H1 (cell line): Measurements from ENCODE around the gene TRAIP. TPM values are rescaled to one million over a fixed set of nuclear protein-coding genes. Genes with fewer than 3 reads are reported as not detected.

Experiments used
- CTCF ChIA-PET: fragments of 300-600 bp; sonication (Branson Sonifier 250); formaldehyde crosslinking; loops from one replicate; lab custom pipeline; 2021; ENCODE audit not compliant: partially characterized antibody; lab: Charles Lee
- POLR2A ChIA-PET: fragments of 300-600 bp; sonication (Branson Sonifier 250); formaldehyde crosslinking; loops from one replicate; lab custom pipeline; 2021; ENCODE audit warnings: inconsistent platforms; ENCODE audit not compliant: partially characterized antibody; lab: Charles Lee
- DNase-seq, 2 experiments: peaks; one replicate each; pipeline versions ENCODE4 v3.0.0 to v3.0.0-alpha.2; 2010 to 2022; ENCODE audit warnings: low spot score in 2 of 2, low read depth in 1 of 2, mixed read lengths in 1 of 2
- FAIRE-seq: peaks from 2 replicates; lab custom pipeline; 2011; peaks lifted over from hg19 to GRCh38; lab: Jason Lieb, UNC
- H2AFZ ChIP-seq: 2 replicates; pipeline ENCODE4 v1.8.1; 2012; ENCODE audit warnings: low read length, inconsistent platforms
- H2AK5ac ChIP-seq: 2 replicates; pipeline ENCODE4 v1.6.1; 2013; ENCODE audit warnings: low read depth, low read length
- H2BK120ac ChIP-seq: replicated peaks from 2 replicates; pipeline ENCODE3; 2013; ENCODE audit warnings: low read depth, low read length, inconsistent platforms
- H2BK12ac ChIP-seq: 2 replicates; pipeline ENCODE4 v1.6.1; 2013; ENCODE audit warnings: low read depth, low read length
- H2BK15ac ChIP-seq: 2 replicates; pipeline ENCODE4 v1.6.1; 2013; ENCODE audit warnings: low read length
- H2BK20ac ChIP-seq: 2 replicates; pipeline ENCODE4 v1.6.1; 2013; ENCODE audit warnings: low read length
- H2BK5ac ChIP-seq: 2 replicates; pipeline ENCODE4 v1.6.1; 2013; ENCODE audit warnings: low read depth, low read length
- H3K14ac ChIP-seq: 2 replicates; pipeline ENCODE4 v1.6.1; 2013; ENCODE audit warnings: inconsistent platforms; ENCODE audit not compliant: insufficient read length
- H3K18ac ChIP-seq: 2 replicates; pipeline ENCODE4 v1.6.1; 2013; ENCODE audit warnings: low read length; ENCODE audit errors: extremely low read depth
- H3K23ac ChIP-seq: 2 replicates; pipeline ENCODE4 v1.6.1; 2013; ENCODE audit warnings: inconsistent platforms; ENCODE audit not compliant: insufficient read length
- H3K23me2 ChIP-seq: 2 replicates; pipeline ENCODE4 v1.6.1; 2013; ENCODE audit warnings: low read depth, low read length
- H3K27ac ChIP-seq: 2 replicates; pipeline ENCODE4 v1.6.1; 2011; ENCODE audit warnings: low read depth, low read length, inconsistent platforms
- H3K27me3 ChIP-seq, 4 experiments: replicated peaks in 1 of 4; 1 replicate in 1 of 4; 2 replicates in 3 of 4; pipeline versions ENCODE4 v1.6.1 to v1.8.1; 2011 to 2013; ENCODE audit warnings: low read length in 3 of 4, mild to moderate bottlenecking in 3 of 4, inconsistent platforms in 2 of 4, mixed read lengths in 2 of 4, moderate library complexity in 1 of 4; ENCODE audit not compliant: control insufficient read depth in 3 of 4, insufficient read depth in 3 of 4; ENCODE audit errors: extremely low read depth in 1 of 4
- H3K36me3 ChIP-seq, 4 experiments: 2 replicates each; pipeline versions ENCODE4 v1.6.1 to v1.8.1; 2011 to 2013; ENCODE audit warnings: mild to moderate bottlenecking in 4 of 4, low read length in 3 of 4, moderate library complexity in 2 of 4, control low read depth in 1 of 4, inconsistent platforms in 1 of 4; ENCODE audit not compliant: insufficient read depth in 4 of 4, control insufficient read depth in 2 of 4
- H3K4ac ChIP-seq: replicated peaks from 2 replicates; pipeline ENCODE3; 2013; ENCODE audit warnings: low read length, low read depth, mixed read lengths, inconsistent platforms; ENCODE audit not compliant: insufficient read length
- H3K4me1 ChIP-seq, 4 experiments: replicated peaks in 1 of 4; 1 replicate in 1 of 4; 2 replicates in 3 of 4; pipeline versions ENCODE4 v1.6.1 to v1.8.1; 2011 to 2013; ENCODE audit warnings: low read length in 3 of 4, inconsistent platforms in 2 of 4, mixed read lengths in 1 of 4; ENCODE audit not compliant: insufficient read depth in 4 of 4, control insufficient read depth in 3 of 4
- H3K4me2 ChIP-seq, 2 experiments: 2 replicates each; pipeline versions ENCODE4 v1.6.1 to v1.8.1; 2011 to 2013; ENCODE audit warnings: low read depth in 2 of 2, low read length in 2 of 2, control low read depth in 1 of 2, inconsistent platforms in 1 of 2, mild to moderate bottlenecking in 1 of 2; ENCODE audit not compliant: insufficient read depth in 1 of 2
- H3K4me3 ChIP-seq, 4 experiments: fragments of 200-600, 300-600 bp in 1 of 4; sonication (generic), shearing (Covaris generic), sonication (Bioruptor Twin) in 1 of 4; 2 replicates each; pipeline versions ENCODE4 v1.5.1 to v1.8.1; 2011 to 2016; ENCODE audit warnings: low read length in 4 of 4, low read depth in 3 of 4, control low read depth in 2 of 4, inconsistent platforms in 2 of 4, mild to moderate bottlenecking in 2 of 4, mixed read lengths in 1 of 4, moderate library complexity in 1 of 4; ENCODE audit not compliant: insufficient read depth in 2 of 4; ENCODE audit errors: extremely low read depth in 1 of 4
- H3K56ac ChIP-seq: replicated peaks from 2 replicates; pipeline ENCODE3; 2013; ENCODE audit warnings: low read depth, mild to moderate bottlenecking, mixed read lengths, low read length, inconsistent platforms; ENCODE audit not compliant: insufficient read length
- H3K79me1 ChIP-seq: 2 replicates; pipeline ENCODE4 v1.6.1; 2013; ENCODE audit warnings: low read depth, low read length, control low read depth
- H3K79me2 ChIP-seq, 2 experiments: 2 replicates each; pipeline versions ENCODE4 v1.6.1 to v1.8.1; 2012 to 2013; ENCODE audit warnings: low read length in 2 of 2, mild to moderate bottlenecking in 2 of 2, inconsistent platforms in 1 of 2; ENCODE audit not compliant: insufficient read depth in 2 of 2, control insufficient read depth in 1 of 2
- H3K9ac ChIP-seq, 4 experiments: replicated peaks in 1 of 4; 1 replicate in 1 of 4; 2 replicates in 3 of 4; pipeline versions ENCODE4 v1.6.1 to v1.8.1; 2011 to 2013; ENCODE audit warnings: low read depth in 3 of 4, low read length in 3 of 4, control low read depth in 2 of 4, mild to moderate bottlenecking in 2 of 4, moderate library complexity in 2 of 4, inconsistent platforms in 1 of 4; ENCODE audit errors: extremely low read depth in 1 of 4
- H3K9me3 ChIP-seq, 2 experiments: 2 replicates each; pipeline versions ENCODE4 v1.6.1 to v1.8.1; 2012 to 2013; ENCODE audit warnings: mild to moderate bottlenecking in 2 of 2, moderate library complexity in 2 of 2, control low read depth in 1 of 2, inconsistent platforms in 1 of 2, low read depth in 1 of 2, low read length in 1 of 2, mixed read lengths in 1 of 2; ENCODE audit not compliant: insufficient read depth in 2 of 2
- H4K20me1 ChIP-seq, 2 experiments: replicated peaks in 1 of 2; 2 replicates each; pipeline versions ENCODE3 to v1.8.1; 2011 to 2013; ENCODE audit warnings: inconsistent platforms in 2 of 2, low read length in 2 of 2, mild to moderate bottlenecking in 1 of 2; ENCODE audit not compliant: insufficient read depth in 2 of 2, control insufficient read depth in 1 of 2
- H4K5ac ChIP-seq: 2 replicates; pipeline ENCODE4 v1.6.1; 2013; ENCODE audit warnings: low read length, low read depth, mixed read lengths, inconsistent platforms; ENCODE audit not compliant: insufficient read length
- H4K8ac ChIP-seq: 2 replicates; pipeline ENCODE4 v1.8.0; 2013; ENCODE audit warnings: mild to moderate bottlenecking, moderate library complexity, low read length, inconsistent platforms; ENCODE audit not compliant: insufficient read depth; ENCODE audit errors: extremely low read depth
- H4K91ac ChIP-seq: replicated peaks from 2 replicates; pipeline ENCODE3; 2013; ENCODE audit warnings: low read length, mixed read lengths, inconsistent platforms; ENCODE audit not compliant: insufficient read length
- RBBP5 ChIP-seq: IDR thresholded peaks from 2 replicates; pipeline ENCODE4 v1.7.1; 2012; ENCODE audit warnings: low read depth, mild to moderate bottlenecking, inconsistent platforms, low read length, moderate library complexity, borderline replicate concordance
- SUZ12 ChIP-seq: fragments of 200-600 bp; sonication (generic); IDR thresholded peaks from 2 replicates; pipeline ENCODE4 v1.6.1; 2012; ENCODE audit warnings: mild to moderate bottlenecking, inconsistent platforms, low read length, moderate library complexity, mixed read lengths
- WGBS, 2 experiments: shearing (Covaris generic) in 1 of 2; methylation state at CpG; one replicate each; pipeline versions ENCODE4 v1.1.6 to v1.1.7; 2013 to 2015; ENCODE audit warnings: low lambda C conversion rate in 2 of 2, mixed read lengths in 2 of 2, inconsistent platforms in 1 of 2, low coverage in 1 of 2, missing lambda C conversion rate in 1 of 2; ENCODE audit not compliant: insufficient replicate concordance in 2 of 2, insufficient coverage in 1 of 2, insufficient read length in 1 of 2; ENCODE audit errors: extremely low coverage in 1 of 2, missing lambda C conversion rate in 1 of 2; 5-methylcytosine and 5-hydroxymethylcytosine counted together
- polyA plus RNA-seq, 7 experiments: library from polyadenylated mRNA; depleted of rRNA in 3 of 7; stranded (reverse) in 5 of 7; unstranded in 2 of 7; fragments of >200 nt in 5 of 7; fragments of 200-250 nt in 2 of 7; gene quantifications; 1 replicate in 5 of 7; 2 replicates in 1 of 7; 4 replicates in 1 of 7; pipeline versions ENCODE4 v1.2.1 to v1.2.3, GENCODE V29; 2011 to 2013; ENCODE audit warnings: missing spikeins in 2 of 7, mixed read lengths in 2 of 7
- total RNA-seq: library from RNA; stranded (reverse); fragmentation: NEBNext Ultra II Directional; extraction: Animal tissue kit (Norgen Biotek cat#: 25700); gene quantifications from 2 replicates; pipeline ENCODE4 v1.2.1, GENCODE V29; 2021

The TRAIP gene
- total and polyA plus RNA-seq, 2 of the 8 experiments (the other 6 are each of a cell fraction or from before 2014, with no cell fraction given) = 27.7 to 28.1 TPM

DNA sequence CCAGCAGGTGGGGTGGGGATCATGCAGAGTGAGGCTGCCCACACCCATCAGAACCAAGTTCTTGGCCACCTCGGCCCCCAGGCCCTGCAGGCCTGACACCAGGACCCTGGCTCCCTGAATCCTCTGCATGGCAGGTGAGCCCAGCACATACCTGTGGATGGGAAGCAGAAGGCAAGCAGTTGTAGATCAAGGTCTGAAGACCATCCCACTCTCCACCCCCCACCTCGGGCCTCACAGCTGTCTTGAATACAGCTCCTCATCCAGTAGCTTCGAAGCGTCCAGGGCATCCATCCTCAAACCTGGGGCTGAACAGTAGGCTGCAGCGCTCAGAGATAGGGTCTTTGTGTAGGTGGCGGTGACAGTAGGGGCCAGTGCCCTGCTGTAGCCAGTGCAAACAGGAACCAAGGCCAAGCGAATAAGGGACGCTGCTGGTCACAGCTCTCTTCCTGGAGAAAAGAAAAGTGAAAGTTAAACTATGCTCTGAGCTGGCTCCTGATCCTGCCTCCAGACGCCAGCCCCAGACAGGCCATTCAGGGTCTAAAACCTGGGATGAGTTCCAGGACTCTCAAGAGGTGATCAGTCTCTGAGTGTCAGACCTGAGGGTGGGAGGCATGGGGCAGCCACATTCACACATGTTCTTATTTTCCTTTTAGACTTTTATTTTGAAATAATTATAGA is 42.7 kb downstream of the TRAIP start, which contains the start of gene UBA7:
UBA7 (minus strand) TSS at position 457 of the 678 bp plus-strand sequence; CDS start at position 291, 166 bp downstream.
- no peak within 1 kb of the TSS for H3K4me2 ChIP-seq

More for the DNA sequence above, 42.7 kb downstream of the TRAIP start, which contains the start of gene UBA7:
- H3K23me2 ChIP-seq = no peaks in the 10 kb centered on the region
- TF ChIP-seq SUZ12 (no peak), RBBP5 (no peak)
- H3K9me3 ChIP-seq = no peaks in the 10 kb centered on the region
- 0 out of 2 replicates have a peak within 1 kb of the TSS, but pooled peaks have one; percentile 0 for H2AFZ ChIP-seq
- no peak within 1 kb of the TSS for H2BK15ac ChIP-seq
- H2BK12ac ChIP-seq = 0 out of 2 replicates have a peak within 1 kb of the TSS, but pooled peaks have one; percentile 39
- H3K4ac ChIP-seq = no peak within 1 kb of the TSS
- no peak within 1 kb of the TSS for H2BK120ac ChIP-seq
- H2BK20ac ChIP-seq = no peak within 1 kb of the TSS
- DNase-seq (no peak), FAIRE-seq (no peak)
- ChIA-PET CTCF (interaction anchor here (0.9 to 17.0 kb wide), 6 partner anchors 7 to 112 kb away, joined by 3 to 266 read pairs (median 10); partner anchors contain the start of gene INKA1), POLR2A (no interaction called here)
- H4K5ac ChIP-seq = no peak within 1 kb of the TSS
- H2AK5ac ChIP-seq = no peak within 1 kb of the TSS
- no peak within 1 kb of the TSS for H3K23ac ChIP-seq
- no peaks in the 10 kb centered on the region; the same call in 1 of the 2 replicates for H3K79me1 ChIP-seq
- no peaks in the 10 kb centered on the region for H3K4me1 ChIP-seq
- H2BK5ac ChIP-seq = no peak within 1 kb of the TSS
- H4K8ac ChIP-seq = peak within 1 kb of the TSS; percentile 29; the same call in 1 of the 2 replicates
- no peak within 1 kb of the TSS for H4K91ac ChIP-seq
- no peak within 1 kb of the TSS for H3K4me3 ChIP-seq
- H3K56ac ChIP-seq = no peak within 1 kb of the TSS
- H3K27me3 ChIP-seq = peaks cover 0 to 3% (median 0%) of the 10 kb centered on the region in 4 experiments; a peak in 1 of 7 replicates
- WGBS, 2 experiments = 89% methylated on average over 9 of the region's 9 CpGs; no CpG with 5 or more reads in 1 of the 2 experiments
- no peaks in the 10 kb centered on the region for H4K20me1 ChIP-seq
- no peaks in the 10 kb centered on the region for H3K36me3 ChIP-seq
- H3K27ac ChIP-seq = no peak within 1 kb of the TSS
- H3K14ac ChIP-seq = no peak within 1 kb of the TSS
- H3K79me2 ChIP-seq = no peaks in the 10 kb centered on the region
- no peak within 1 kb of the TSS for H3K9ac ChIP-seq
- H3K18ac ChIP-seq = no peak within 1 kb of the TSS
